SU-DHL-6 (cell line): ENCODE measurements around the gene C14orf132.

Experiments used
- EZH2phosphoT487 ChIP-seq: fragments of 200-600 bp; sonication (generic), shearing (Covaris generic); conservative IDR thresholded peaks from 2 replicates; pipeline ENCODE4 v1.6.1; 2018; ENCODE audit warnings: mild to moderate bottlenecking, antibody characterized with exemption, low read length, moderate library complexity, mixed read lengths
- TF ChIP-seq, protein P1 (sequence below): fragments of 200-600 bp; sonication (generic); IDR thresholded peaks from one replicate; pipeline ENCODE4 v1.5.1; 2017; ENCODE audit warnings: antibody characterized with exemption, mild to moderate bottlenecking, low read length, moderate library complexity; ENCODE audit not compliant: insufficient read depth, poor library complexity, severe bottlenecking

DNA sequence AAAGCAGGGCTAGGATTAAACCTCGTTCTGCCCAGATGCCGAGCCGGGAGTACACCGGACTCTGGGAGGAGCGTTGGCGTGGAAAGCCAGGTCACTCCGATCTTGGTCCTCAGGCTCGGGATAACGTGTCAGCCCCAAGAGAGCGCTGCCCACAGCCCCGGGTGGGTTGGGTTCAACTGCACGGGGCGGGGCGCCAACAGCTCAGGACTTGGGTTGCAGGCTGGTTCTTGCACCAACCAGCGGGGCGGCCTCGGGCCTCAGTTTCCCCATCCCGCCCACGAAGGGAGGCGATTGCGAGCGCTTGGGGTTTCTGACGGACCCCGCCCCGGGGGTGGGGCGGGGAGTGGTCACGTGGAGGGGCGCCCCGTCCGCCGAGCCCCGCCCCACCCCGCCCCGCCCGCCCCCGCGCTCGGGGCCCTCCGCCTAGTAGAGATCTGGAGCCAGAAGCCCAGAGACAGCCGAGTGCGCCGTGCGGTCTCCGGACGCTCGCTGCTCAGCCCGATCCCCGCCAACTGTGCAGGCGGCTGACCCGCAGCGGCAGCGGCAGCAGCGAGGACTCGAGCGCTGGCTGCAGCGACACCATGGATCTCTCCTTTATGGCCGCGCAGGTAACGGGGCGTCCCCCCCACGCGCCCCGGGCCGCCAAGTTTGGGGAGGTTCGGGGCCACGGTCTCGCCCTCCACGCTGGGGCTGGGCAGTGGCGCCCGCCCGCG is at the start of gene C14orf132:
- TF ChIP-seq EZH2phosphoT487 = no peak
- TF ChIP-seq, protein P1, sequence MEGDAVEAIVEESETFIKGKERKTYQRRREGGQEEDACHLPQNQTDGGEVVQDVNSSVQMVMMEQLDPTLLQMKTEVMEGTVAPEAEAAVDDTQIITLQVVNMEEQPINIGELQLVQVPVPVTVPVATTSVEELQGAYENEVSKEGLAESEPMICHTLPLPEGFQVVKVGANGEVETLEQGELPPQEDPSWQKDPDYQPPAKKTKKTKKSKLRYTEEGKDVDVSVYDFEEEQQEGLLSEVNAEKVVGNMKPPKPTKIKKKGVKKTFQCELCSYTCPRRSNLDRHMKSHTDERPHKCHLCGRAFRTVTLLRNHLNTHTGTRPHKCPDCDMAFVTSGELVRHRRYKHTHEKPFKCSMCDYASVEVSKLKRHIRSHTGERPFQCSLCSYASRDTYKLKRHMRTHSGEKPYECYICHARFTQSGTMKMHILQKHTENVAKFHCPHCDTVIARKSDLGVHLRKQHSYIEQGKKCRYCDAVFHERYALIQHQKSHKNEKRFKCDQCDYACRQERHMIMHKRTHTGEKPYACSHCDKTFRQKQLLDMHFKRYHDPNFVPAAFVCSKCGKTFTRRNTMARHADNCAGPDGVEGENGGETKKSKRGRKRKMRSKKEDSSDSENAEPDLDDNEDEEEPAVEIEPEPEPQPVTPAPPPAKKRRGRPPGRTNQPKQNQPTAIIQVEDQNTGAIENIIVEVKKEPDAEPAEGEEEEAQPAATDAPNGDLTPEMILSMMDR = no peak
